Skeletal muscle tissue (tissue), 4 donors: ENCODE measurements around the gene CASKIN2. TPM values are rescaled to one million over a fixed set of nuclear protein-coding genes. Genes with fewer than 3 reads are reported as not detected.

Source experiments
- H3K27ac ChIP-seq: one replicate; pipeline ENCODE4 v1.7.0; 2013; ENCODE audit warnings: mild to moderate bottlenecking, low read depth, low read length, inconsistent platforms
- H3K27me3 ChIP-seq, 3 donors: one replicate each; pipeline ENCODE4 v1.7.0; 2013; ENCODE audit warnings: low read length in 3 of 3; ENCODE audit not compliant: control insufficient read depth in 3 of 3, insufficient read depth in 3 of 3
- H3K36me3 ChIP-seq, 3 donors: one replicate each; pipeline ENCODE4 v1.7.0; 2013; ENCODE audit warnings: low read length in 3 of 3; ENCODE audit not compliant: control insufficient read depth in 3 of 3, insufficient read depth in 3 of 3
- H3K4me1 ChIP-seq, 3 donors: one replicate each; pipeline ENCODE4 v1.7.0; 2013; ENCODE audit warnings: low read length in 3 of 3, mild to moderate bottlenecking in 3 of 3; ENCODE audit not compliant: control insufficient read depth in 3 of 3, insufficient read depth in 3 of 3
- H3K4me3 ChIP-seq, 3 donors: one replicate each; pipeline ENCODE4 v1.7.0; 2013; ENCODE audit warnings: low read length in 3 of 3
- H3K9ac ChIP-seq, 3 donors: one replicate each; pipeline ENCODE4 v1.7.0; 2013; ENCODE audit warnings: low read length in 3 of 3, mild to moderate bottlenecking in 3 of 3, moderate library complexity in 2 of 3, low read depth in 1 of 3
- H3K9me3 ChIP-seq, 3 donors: one replicate each; pipeline ENCODE4 v1.7.0; 2013; ENCODE audit warnings: low read length in 3 of 3; ENCODE audit not compliant: control insufficient read depth in 3 of 3
- total RNA-seq: library from RNA; depleted of rRNA; stranded (reverse); fragments of >200 nt; gene quantifications from one replicate; pipeline ENCODE4 v1.2.3, GENCODE V29; 2014
- donor health status: Osteomylitis.

CASKIN2 gene
- total RNA-seq, 1 donor from 2014 or later, result 8.9 TPM

GRCh38 chr17:75490173-75490743 lies 25.1 kb downstream of the CASKIN2 start:
- H3K27me3 ChIP-seq, result no peaks in the 10 kb centered on the region

GRCh38 chr17:75489511-75489955 lies 25.8 kb downstream of the CASKIN2 start:
- H3K27ac ChIP-seq, result no peak overlapping the region
- peaks cover 60 to 72% (median 62%) of the 10 kb centered on the region in 3 donors for H3K4me1 ChIP-seq
- H3K9me3 ChIP-seq, result no peaks in the 10 kb centered on the region
- no peak overlapping the region for H3K4me3 ChIP-seq
- H3K36me3 ChIP-seq, result peaks cover 36 to 40% (median 39%) of the 10 kb centered on the region in 3 donors
- H3K27me3 ChIP-seq, result no peaks in the 10 kb centered on the region
- peak overlapping the region in 2 of 3 donors; percentile 34 to 50 for H3K9ac ChIP-seq

More at GRCh38 chr17:75490173-75490743, 25.1 kb downstream of the CASKIN2 start:
- Histone ChIP-seq H3K4me3 (no peak overlapping the region), H3K27ac (peak overlapping the region; percentile 70), H3K36me3 (peaks cover 43 to 46% (median 45%) of the 10 kb centered on the region in 3 donors), H3K4me1 (peaks cover 56 to 65% (median 58%) of the 10 kb centered on the region in 3 donors), H3K9me3 (no peaks in the 10 kb centered on the region), H3K9ac (peak overlapping the region; percentile 34 to 50 (median 38))

GRCh38 chr17:75488693-75489510 lies 26.4 kb downstream of the CASKIN2 start:
- Histone ChIP-seq H3K9me3 (no peaks in the 10 kb centered on the region), H3K27ac (peak overlapping the region; percentile 36), H3K36me3 (peaks cover 30 to 34% (median 33%) of the 10 kb centered on the region in 3 donors), H3K4me3 (no peak overlapping the region), H3K9ac (peak overlapping the region in 1 of 3 donors; percentile 45), H3K27me3 (no peaks in the 10 kb centered on the region), H3K4me1 (peaks cover 62 to 74% (median 64%) of the 10 kb centered on the region in 3 donors)

- Histone ChIP-seq H3K4me3 (peak overlapping the region; percentile 24 to 49 (median 41)), H3K27ac (peak overlapping the region; percentile 36), H3K27me3 (no peaks in the 10 kb centered on the region), H3K36me3 (peaks cover 16 to 21% (median 19%) of the 10 kb centered on the region in 3 donors), H3K9me3 (no peaks in the 10 kb centered on the region), H3K4me1 (peaks cover 74 to 88% (median 76%) of the 10 kb centered on the region in 3 donors), H3K9ac (peak overlapping the region in 1 of 3 donors; percentile 50)
These were observed 27.8 kb downstream of the CASKIN2 start for GRCh38 chr17:75487351-75488070.

- Histone ChIP-seq H3K27me3 (no peaks in the 10 kb centered on the region), H3K27ac (no peak overlapping the region), H3K4me1 (peaks cover 75 to 92% (median 80%) of the 10 kb centered on the region in 3 donors), H3K36me3 (peaks cover 12 to 15% (median 14%) of the 10 kb centered on the region in 3 donors), H3K9ac (peak overlapping the region in 1 of 3 donors; percentile 47), H3K4me3 (peak overlapping the region in 2 of 3 donors; percentile 2 to 49), H3K9me3 (no peaks in the 10 kb centered on the region)
These were observed 28.4 kb downstream of the CASKIN2 start for GRCh38 chr17:75486951-75487350.

GRCh38 chr17:75486151-75486550 lies 29.2 kb downstream of the CASKIN2 start:
- Histone ChIP-seq H3K36me3 (peaks cover 4 to 7% (median 6%) of the 10 kb centered on the region in 3 donors), H3K9ac (peak overlapping the region in 2 of 3 donors; percentile 50 to 54), H3K27ac (no peak overlapping the region), H3K9me3 (no peaks in the 10 kb centered on the region), H3K4me1 (peaks cover 81 to 93% (median 87%) of the 10 kb centered on the region in 3 donors), H3K27me3 (no peaks in the 10 kb centered on the region), H3K4me3 (no peak overlapping the region)

- Histone ChIP-seq H3K9me3 (no peaks in the 10 kb centered on the region), H3K9ac (peak overlapping the region in 2 of 3 donors; percentile 50 to 54), H3K4me3 (no peak overlapping the region), H3K4me1 (peaks cover 81 to 93% (median 87%) of the 10 kb centered on the region in 3 donors), H3K36me3 (peaks cover 2 to 6% (median 3%) of the 10 kb centered on the region in 3 donors), H3K27me3 (no peaks in the 10 kb centered on the region), H3K27ac (no peak overlapping the region)
These were observed 29.6 kb downstream of the CASKIN2 start for GRCh38 chr17:75485688-75486087.

- Histone ChIP-seq H3K4me3 (peak overlapping the region in 1 of 3 donors; percentile 6), H3K9me3 (no peaks in the 10 kb centered on the region), H3K27ac (peak overlapping the region; percentile 82), H3K27me3 (no peaks in the 10 kb centered on the region), H3K9ac (peak overlapping the region in 1 of 3 donors; percentile 45), H3K4me1 (peaks cover 70 to 84% (median 78%) of the 10 kb centered on the region in 3 donors), H3K36me3 (peaks cover 2 to 5% (median 3%) of the 10 kb centered on the region in 3 donors)
These were observed 33.0 kb downstream of the CASKIN2 start for GRCh38 chr17:75482098-75482942.
